ENCODE data around the gene PROSER3. TPM values are rescaled to one million over a fixed set of nuclear protein-coding genes. Genes with fewer than 3 reads are reported as not detected.
A peak's percentile ranks its signal among the peaks of the same experiment; 100 is the strongest.

Gene PROSER3
- total RNA-seq, 6 experiments from 2014 or later: 3.9 to 5.5 (median 4.7) TPM

- TF ChIP-seq POLR2A (IDR thresholded peaks at IDR 0.05): no peak
- TF ChIP-seq CTCF (IDR thresholded peaks at IDR 0.05): no peak
- no peak overlapping the region for H3K4me3 ChIP-seq
- no peaks in the 10 kb centered on the region for H3K27me3 ChIP-seq
- ATAC-seq (peak in 2 of 4 donors; percentile 27 to 79), DNase-seq (no peak)
- H3K9me3 ChIP-seq: no peaks in the 10 kb centered on the region
- H3K27ac ChIP-seq: no peak overlapping the region
- no peaks in the 10 kb centered on the region for H3K4me1 ChIP-seq
- H3K36me3 ChIP-seq: no peaks in the 10 kb centered on the region
- intact Hi-C loops (cut with DNase I): no loop called here
- 87% methylated on average over 6 of the region's 28 CpGs for WGBS (ENCODE audit: insufficient coverage, low coverage, low lambda C conversion rate, missing lambda C conversion rate)
These were observed 25.8 kb downstream of the PROSER3 start for GRCh38 chr19:35783469-35784434.

GRCh38 chr19:35784503-35785338, 26.7 kb downstream of the PROSER3 start:
- Histone ChIP-seq H3K4me3 (no peak overlapping the region), H3K9me3 (no peaks in the 10 kb centered on the region), H3K27me3 (no peaks in the 10 kb centered on the region), H3K27ac (no peak overlapping the region), H3K36me3 (no peaks in the 10 kb centered on the region), H3K4me1 (no peaks in the 10 kb centered on the region)
- WGBS (ENCODE audit: insufficient coverage, low coverage, low lambda C conversion rate, missing lambda C conversion rate): 81% methylated on average over 5 of the region's 45 CpGs
- intact Hi-C loops (cut with DNase I): no loop called here
- ATAC-seq: no peak
- TF ChIP-seq CTCF (IDR thresholded peaks at IDR 0.05) (no peak), POLR2A (IDR thresholded peaks at IDR 0.05) (no peak)
- no peak for DNase-seq

- Histone ChIP-seq H3K9me3 (no peaks in the 10 kb centered on the region), H3K4me1 (no peaks in the 10 kb centered on the region), H3K36me3 (no peaks in the 10 kb centered on the region), H3K27me3 (no peaks in the 10 kb centered on the region), H3K4me3 (no peak overlapping the region), H3K27ac (no peak overlapping the region)
- TF ChIP-seq CTCF (IDR thresholded peaks at IDR 0.05) (no peak), POLR2A (IDR thresholded peaks at IDR 0.05) (no peak)
- ATAC-seq (no peak), DNase-seq (no peak)
- WGBS (ENCODE audit: insufficient coverage, low coverage, low lambda C conversion rate, missing lambda C conversion rate): no CpG with 5 or more reads among the region's 10 CpGs
- intact Hi-C loops (cut with DNase I): no loop called here
These were observed 27.3 kb downstream of the PROSER3 start for GRCh38 chr19:35785339-35785627.

GRCh38 chr19:35786299-35787160, 28.6 kb downstream of the PROSER3 start:
- no peaks in the 10 kb centered on the region for H3K9me3 ChIP-seq
- no peaks in the 10 kb centered on the region for H3K36me3 ChIP-seq
- whole genome bisulfite sequencing (ENCODE audit: insufficient coverage, low coverage, low lambda C conversion rate, missing lambda C conversion rate): 73% methylated on average over 9 of the region's 31 CpGs
- no peak overlapping the region for H3K27ac ChIP-seq
- ATAC-seq (no peak), DNase-seq (peak in 1 of 3 donors; percentile 43)
- no peak overlapping the region for H3K4me3 ChIP-seq
- TF ChIP-seq POLR2A (IDR thresholded peaks at IDR 0.05): no peak
- TF ChIP-seq CTCF (IDR thresholded peaks at IDR 0.05): no peak
- peaks cover 0 to 1% (median 0%) of the 10 kb centered on the region in 4 donors for H3K4me1 ChIP-seq
- intact Hi-C loops (cut with DNase I): no loop called here
- H3K27me3 ChIP-seq: no peaks in the 10 kb centered on the region
